Type B pancreatic cell (in vitro differentiated cells): ENCODE measurements around the gene FAM13A. TPM values are rescaled to one million over a fixed set of nuclear protein-coding genes. Genes with fewer than 3 reads are reported as not detected.
"Not testable (repeated sequence)": the region's sequence is repeated elsewhere in the genome, so short reads cannot be mapped to it uniquely, and the experiment has no call there.

Experiments used
- DNase-seq: peaks from one replicate; pipeline ENCODE4 v3.0.0; 2021; ENCODE audit warnings: mixed read lengths; ENCODE audit not compliant: unreplicated experiment; ENCODE audit errors: extremely low spot score
- H3K27ac Mint-ChIP-seq: 2 replicates; pipeline ENCODE4 v1.8.0; 2021; ENCODE audit warnings: mild to moderate bottlenecking, mixed read lengths
- H3K27me3 Mint-ChIP-seq: 2 replicates; pipeline ENCODE4 v1.8.0; 2021; ENCODE audit warnings: mixed read lengths
- H3K36me3 Mint-ChIP-seq: 2 replicates; pipeline ENCODE4 v1.8.0; 2021; ENCODE audit warnings: mixed read lengths
- H3K4me1 Mint-ChIP-seq: one replicate; pipeline ENCODE4 v1.8.0; 2021; ENCODE audit warnings: mixed read lengths; ENCODE audit not compliant: unreplicated experiment
- H3K4me3 Mint-ChIP-seq: 2 replicates; pipeline ENCODE4 v1.8.0; 2021; ENCODE audit warnings: mild to moderate bottlenecking, mixed read lengths
- H3K9me3 Mint-ChIP-seq: 2 replicates; pipeline ENCODE4 v1.8.0; 2021; ENCODE audit warnings: mixed read lengths
- total RNA-seq: library from RNA; stranded (reverse); gene quantifications from 2 replicates; pipeline ENCODE4 v1.2.1, GENCODE V29; 2021; ENCODE audit warnings: low replicate concordance
- TF ChIP-seq, protein P1 (sequence below): fragments of 200-600 bp; sonication (generic); conservative IDR thresholded peaks from 2 replicates; pipeline ENCODE4 v1.5.0; 2021; ENCODE audit warnings: antibody characterized with exemption, mild to moderate bottlenecking

The FAM13A gene
- total RNA-seq, 1 donor from 2014 or later = 29.5 TPM

DNA sequence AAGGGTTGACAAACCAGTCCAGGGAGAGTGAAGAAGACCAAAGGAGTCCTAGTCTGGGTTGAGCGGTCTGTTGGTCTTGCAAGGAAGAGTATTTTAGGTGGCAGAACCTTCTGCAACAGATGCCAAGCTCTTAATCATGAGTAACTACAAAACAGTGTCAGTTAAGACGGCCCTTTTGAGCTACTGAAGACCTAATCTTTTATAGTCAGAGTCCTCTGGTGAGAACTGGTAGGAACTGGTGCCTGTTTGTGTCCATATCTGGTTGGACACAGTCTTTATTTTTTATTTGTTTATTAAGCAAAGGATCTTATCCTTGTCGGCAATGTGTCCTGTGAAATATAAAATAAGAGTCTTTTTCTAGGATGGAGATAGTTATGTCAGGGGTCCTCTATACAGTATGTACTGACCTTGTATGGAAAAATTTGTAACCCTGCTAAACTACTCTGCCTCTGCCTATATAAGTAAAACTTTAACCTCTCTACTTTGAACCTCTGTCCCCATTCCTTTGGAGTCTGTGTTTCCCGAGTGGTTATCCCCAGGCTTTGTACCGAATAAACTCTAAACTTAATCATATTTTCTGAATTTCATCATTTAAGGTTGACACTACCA, 47.1 kb downstream of the FAM13A start:
- H3K4me3 Mint-ChIP-seq = no peak overlapping the region
- no peak for DNase-seq
- H3K27me3 Mint-ChIP-seq = no peaks in the 10 kb centered on the region
- H3K4me1 Mint-ChIP-seq = no peaks in the 10 kb centered on the region
- no peak overlapping the region for H3K27ac Mint-ChIP-seq
- H3K36me3 Mint-ChIP-seq = peaks cover 39% of the 10 kb centered on the region
- H3K9me3 Mint-ChIP-seq = no peaks in the 10 kb centered on the region
- TF ChIP-seq, protein P1, sequence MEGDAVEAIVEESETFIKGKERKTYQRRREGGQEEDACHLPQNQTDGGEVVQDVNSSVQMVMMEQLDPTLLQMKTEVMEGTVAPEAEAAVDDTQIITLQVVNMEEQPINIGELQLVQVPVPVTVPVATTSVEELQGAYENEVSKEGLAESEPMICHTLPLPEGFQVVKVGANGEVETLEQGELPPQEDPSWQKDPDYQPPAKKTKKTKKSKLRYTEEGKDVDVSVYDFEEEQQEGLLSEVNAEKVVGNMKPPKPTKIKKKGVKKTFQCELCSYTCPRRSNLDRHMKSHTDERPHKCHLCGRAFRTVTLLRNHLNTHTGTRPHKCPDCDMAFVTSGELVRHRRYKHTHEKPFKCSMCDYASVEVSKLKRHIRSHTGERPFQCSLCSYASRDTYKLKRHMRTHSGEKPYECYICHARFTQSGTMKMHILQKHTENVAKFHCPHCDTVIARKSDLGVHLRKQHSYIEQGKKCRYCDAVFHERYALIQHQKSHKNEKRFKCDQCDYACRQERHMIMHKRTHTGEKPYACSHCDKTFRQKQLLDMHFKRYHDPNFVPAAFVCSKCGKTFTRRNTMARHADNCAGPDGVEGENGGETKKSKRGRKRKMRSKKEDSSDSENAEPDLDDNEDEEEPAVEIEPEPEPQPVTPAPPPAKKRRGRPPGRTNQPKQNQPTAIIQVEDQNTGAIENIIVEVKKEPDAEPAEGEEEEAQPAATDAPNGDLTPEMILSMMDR = no peak

DNA sequence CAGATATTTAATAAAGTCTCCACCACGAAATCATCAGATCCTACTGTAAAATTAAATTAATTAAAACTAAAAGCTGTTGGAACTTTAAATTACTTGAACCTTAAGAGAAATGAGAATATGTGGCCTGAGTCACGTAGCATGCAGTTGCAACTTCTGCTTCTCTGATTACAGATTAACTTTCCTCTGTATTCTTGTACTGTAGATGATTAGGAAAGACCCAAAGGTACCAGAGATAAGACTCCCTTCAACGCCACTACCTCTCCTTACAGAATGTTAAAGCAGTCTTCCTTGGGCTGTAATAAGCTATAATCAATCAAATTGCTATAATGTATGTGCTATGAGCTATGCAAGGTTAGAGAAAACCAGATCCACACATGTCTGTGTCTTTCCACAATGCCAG, 47.9 kb downstream of the FAM13A start:
- TF ChIP-seq, protein P1 = no peak
- DNase-seq = no peak
- Mint-ChIP-seq H3K36me3 (peaks cover 37% of the 10 kb centered on the region), H3K4me1 (no peaks in the 10 kb centered on the region), H3K4me3 (no peak overlapping the region), H3K9me3 (no peaks in the 10 kb centered on the region), H3K27ac (no peak overlapping the region), H3K27me3 (no peaks in the 10 kb centered on the region)

DNA sequence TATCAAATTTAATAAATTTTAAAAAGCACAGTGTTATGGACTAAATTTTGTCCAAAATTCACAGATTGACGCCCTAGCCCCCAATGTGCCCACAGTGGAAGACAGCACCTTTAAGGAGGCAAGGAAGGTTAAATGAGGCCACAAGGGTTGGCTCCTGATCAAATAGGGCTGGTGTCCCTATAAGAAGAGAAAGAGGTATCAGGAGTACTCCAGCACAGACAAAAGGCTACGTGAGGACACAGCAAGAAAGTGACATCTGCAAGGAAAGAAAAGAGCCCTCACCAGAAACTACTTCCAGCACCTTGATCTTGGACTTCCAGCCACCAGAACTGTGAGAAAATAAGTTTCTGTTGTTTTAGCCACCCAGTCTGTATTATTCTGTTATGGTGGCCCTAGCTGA, 48.8 kb downstream of the FAM13A start:
- Mint-ChIP-seq H3K36me3 (peaks cover 33% of the 10 kb centered on the region), H3K27me3 (no peaks in the 10 kb centered on the region), H3K4me3 (no peak overlapping the region), H3K9me3 (no peaks in the 10 kb centered on the region), H3K27ac (no peak overlapping the region), H3K4me1 (no peaks in the 10 kb centered on the region)
- DNase-seq = no peak
- TF ChIP-seq, protein P1 = no peak

DNA sequence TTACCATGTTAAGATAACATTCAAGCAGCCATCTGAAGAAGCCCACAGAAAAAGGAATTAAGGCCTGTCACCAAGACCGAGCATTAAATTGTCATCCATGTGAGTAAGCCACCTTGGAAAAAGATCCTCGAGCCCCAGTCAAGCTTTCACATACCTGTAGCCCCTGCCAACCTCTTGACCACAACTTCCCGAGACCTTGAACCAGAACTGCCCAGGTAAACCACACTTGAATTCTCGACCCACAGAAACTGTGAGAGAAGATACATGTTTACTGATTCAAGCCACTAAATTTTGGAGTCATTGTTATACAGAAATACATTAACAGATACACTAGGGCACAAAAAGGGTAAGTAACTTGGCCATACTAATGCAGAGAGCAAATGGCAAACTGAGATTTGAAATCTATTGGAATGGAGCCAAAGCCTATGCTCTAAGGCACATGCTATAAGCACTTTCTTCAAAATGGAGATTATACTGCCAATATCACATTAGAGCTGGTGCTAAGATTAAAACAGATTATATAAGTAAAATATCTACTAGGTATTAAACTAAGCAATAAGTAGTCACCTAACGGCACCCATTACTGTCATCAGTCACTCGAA, 49.5 kb downstream of the FAM13A start:
- H3K27ac Mint-ChIP-seq = no peak overlapping the region
- H3K4me1 Mint-ChIP-seq = peaks cover 2% of the 10 kb centered on the region
- H3K9me3 Mint-ChIP-seq = no peaks in the 10 kb centered on the region
- H3K27me3 Mint-ChIP-seq = no peaks in the 10 kb centered on the region
- DNase-seq = no peak
- H3K4me3 Mint-ChIP-seq = no peak overlapping the region
- TF ChIP-seq, protein P1 = no peak
- peaks cover 33% of the 10 kb centered on the region for H3K36me3 Mint-ChIP-seq

DNA sequence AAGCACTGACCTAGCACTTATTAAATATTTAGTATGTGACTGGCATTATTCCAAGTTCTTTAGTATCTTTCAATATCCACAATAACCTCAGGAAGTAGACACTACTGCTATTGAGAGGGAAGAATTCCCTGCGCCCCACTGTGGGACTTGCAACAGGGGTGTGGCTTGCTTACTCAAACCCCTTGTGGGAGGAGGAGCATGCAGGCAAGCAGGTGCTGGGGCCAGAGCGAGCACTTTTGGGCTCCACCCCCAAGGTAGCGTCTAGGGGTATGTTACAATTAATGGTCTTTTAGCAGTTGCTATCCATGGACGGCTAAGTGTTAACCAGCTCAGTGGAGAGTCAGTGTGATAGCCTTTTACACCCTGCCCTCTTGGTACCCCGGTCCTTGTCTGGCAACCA, 50.7 kb downstream of the FAM13A start:
- Mint-ChIP-seq H3K9me3 (no peaks in the 10 kb centered on the region), H3K4me3 (no peak overlapping the region), H3K36me3 (peaks cover 29% of the 10 kb centered on the region), H3K27me3 (no peaks in the 10 kb centered on the region), H3K4me1 (peaks cover 7% of the 10 kb centered on the region), H3K27ac (no peak overlapping the region)
- DNase-seq = no peak
- TF ChIP-seq, protein P1 = no peak

DNA sequence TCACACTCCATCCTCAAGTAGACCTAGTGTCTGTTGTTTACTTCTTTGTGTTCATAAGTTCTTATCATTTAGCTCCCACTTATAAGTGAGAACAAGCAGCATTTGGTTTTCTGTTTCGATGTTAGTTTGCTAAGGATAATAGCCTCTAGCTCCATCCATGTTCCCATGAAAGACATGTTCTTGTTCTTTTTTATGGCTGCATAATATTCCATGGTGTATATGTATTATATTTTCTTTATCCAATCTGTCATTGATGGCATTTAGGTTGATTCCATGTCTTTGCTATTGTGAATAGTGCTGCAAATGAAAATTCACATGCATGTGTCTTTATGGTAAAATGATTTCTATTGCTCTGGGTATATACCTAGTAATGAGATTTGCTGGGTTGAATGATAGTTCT, 51.9 kb downstream of the FAM13A start:
- H3K27me3 Mint-ChIP-seq, H3K4me3 Mint-ChIP-seq, H3K9me3 Mint-ChIP-seq, H3K27ac Mint-ChIP-seq, DNase-seq: not testable (repeated sequence)
- Mint-ChIP-seq H3K4me1 (peaks cover 19% of the 10 kb centered on the region), H3K36me3 (peaks cover 25% of the 10 kb centered on the region)
